ENCODE data around the gene SPAG9.
A peak's percentile ranks its signal among the peaks of the same experiment; 100 is the strongest.

Gene SPAG9

GRCh38 chr17:51035431-51035830, 85.2 kb downstream of the SPAG9 start:
- no peak for DNase-seq

- no peak for DNase-seq
These were observed 85.9 kb downstream of the SPAG9 start for GRCh38 chr17:51034800-51035199.

- DNase-seq = no peak
These were observed 87.8 kb downstream of the SPAG9 start for GRCh38 chr17:51032850-51033249.

- no peak for DNase-seq
These were observed 90.9 kb downstream of the SPAG9 start for GRCh38 chr17:51029568-51030463.

GRCh38 chr17:51029142-51029541, 91.5 kb downstream of the SPAG9 start:
- DNase-seq = no peak

- DNase-seq = no peak
These were observed 92.3 kb downstream of the SPAG9 start for GRCh38 chr17:51028176-51028863.

- no peak for DNase-seq
These were observed 102.1 kb downstream of the SPAG9 start for GRCh38 chr17:51018541-51018940.

- no peak for DNase-seq
These were observed 103.4 kb downstream of the SPAG9 start for GRCh38 chr17:51017270-51017669.

GRCh38 chr17:51016099-51016498, 104.6 kb downstream of the SPAG9 start:
- DNase-seq = no peak

GRCh38 chr17:51015145-51015558, 105.5 kb downstream of the SPAG9 start:
- peak; percentile 62 for DNase-seq

- no peak for DNase-seq
These were observed 106.5 kb downstream of the SPAG9 start for GRCh38 chr17:51014129-51014528.

GRCh38 chr17:51013322-51013721, 107.3 kb downstream of the SPAG9 start:
- DNase-seq = no peak

- no peak for DNase-seq
These were observed 108.1 kb downstream of the SPAG9 start for GRCh38 chr17:51012538-51012937.

GRCh38 chr17:51010173-51010675, 110.4 kb downstream of the SPAG9 start:
- no peak for DNase-seq

GRCh38 chr17:51006601-51007000, 114.1 kb downstream of the SPAG9 start:
- DNase-seq = no peak

- DNase-seq = no peak
These were observed 114.9 kb downstream of the SPAG9 start for GRCh38 chr17:51005768-51006167.

- no peak for DNase-seq
These were observed 116.4 kb downstream of the SPAG9 start for GRCh38 chr17:51004249-51004648.

GRCh38 chr17:51000835-51001638, 119.6 kb downstream of the SPAG9 start:
- DNase-seq = peak; percentile 23

- DNase-seq = no peak
These were observed 125.0 kb downstream of the SPAG9 start for GRCh38 chr17:50995668-50996067.

- no peak for DNase-seq
These were observed 127.1 kb downstream of the SPAG9 start for GRCh38 chr17:50993544-50993943.

- no peak for DNase-seq
These were observed 131.5 kb downstream of the SPAG9 start for GRCh38 chr17:50989149-50989548.

- no peak for DNase-seq
These were observed 132.2 kb downstream of the SPAG9 start for GRCh38 chr17:50988427-50988826.

- no peak for DNase-seq
These were observed 133.5 kb downstream of the SPAG9 start for GRCh38 chr17:50986989-50987660.
